Neural cell (in vitro differentiated cells): ENCODE measurements around the gene MAD1L1. TPM values are rescaled to one million over a fixed set of nuclear protein-coding genes. Genes with fewer than 3 reads are reported as not detected.

Source experiments
- H2AFZ ChIP-seq: fragments of 200-600, 300-800 bp; sonication (generic), shearing (Covaris generic); 2 replicates; pipeline ENCODE4 v1.6.0; 2014; ENCODE audit warnings: low read depth, mild to moderate bottlenecking, antibody characterized with exemption, low read length, moderate library complexity
- H3F3A ChIP-seq: fragments of 200-600 bp; shearing (Covaris generic); 2 replicates; pipeline ENCODE4 v1.6.1; 2016; ENCODE audit warnings: mild to moderate bottlenecking, moderate library complexity, mixed read lengths, antibody characterized with exemption, low read length; ENCODE audit not compliant: insufficient read depth, poor library complexity, severe bottlenecking
- H3K27ac ChIP-seq: fragments of 200-600, 300-800 bp; sonication (generic), shearing (Covaris generic); 2 replicates; pipeline ENCODE4 v1.5.1; 2014; ENCODE audit warnings: mild to moderate bottlenecking, low read length, moderate library complexity
- H3K27me3 ChIP-seq: fragments of 300-800, 200-600 bp; sonication (generic), shearing (Covaris generic); 2 replicates; pipeline ENCODE4 v1.6.0; 2014; ENCODE audit warnings: mild to moderate bottlenecking, low read depth, low read length, moderate library complexity; ENCODE audit not compliant: insufficient read depth
- H3K36me3 ChIP-seq: fragments of 300-800, 200-600 bp; sonication (generic), shearing (Covaris generic); 2 replicates; pipeline ENCODE4 v1.5.1; 2014; ENCODE audit warnings: mild to moderate bottlenecking, antibody characterized with exemption, low read length, moderate library complexity; ENCODE audit not compliant: insufficient read depth
- H3K4me2 ChIP-seq: fragments of 300-800, 200-600 bp; sonication (generic), shearing (Covaris generic); 2 replicates; pipeline ENCODE4 v1.6.0; 2014; ENCODE audit warnings: mild to moderate bottlenecking, low read length
- H3K4me3 ChIP-seq: fragments of 300-800, 200-600 bp; sonication (generic), shearing (Covaris generic); 2 replicates; pipeline ENCODE4 v1.5.1; 2014; ENCODE audit warnings: mild to moderate bottlenecking, low read length, moderate library complexity
- H3K79me2 ChIP-seq: fragments of 200-600 bp; shearing (Covaris generic); replicated peaks from 2 replicates; pipeline ENCODE4 v1.6.0; 2014; ENCODE audit warnings: mild to moderate bottlenecking, low read length, moderate library complexity; ENCODE audit not compliant: insufficient read depth
- H3K9ac ChIP-seq: fragments of 300-800, 200-600 bp; sonication (generic), shearing (Covaris generic); 2 replicates; pipeline ENCODE4 v1.6.1; 2016; ENCODE audit warnings: mild to moderate bottlenecking, low read length, mixed read lengths
- H3K9me2 ChIP-seq: fragments of 200-600 bp; shearing (Covaris generic); 2 replicates; pipeline ENCODE4 v1.6.1; 2016; ENCODE audit warnings: mild to moderate bottlenecking, low read length, mixed read lengths; ENCODE audit not compliant: insufficient read depth
- H3K9me3 ChIP-seq: fragments of 200-600, 300-800 bp; sonication (generic), shearing (Covaris generic); 2 replicates; pipeline ENCODE4 v1.6.1; 2016; ENCODE audit warnings: mild to moderate bottlenecking, mixed run types, low read length, moderate library complexity, mixed read lengths
- H4K20me1 ChIP-seq: fragments of 200-600 bp; shearing (Covaris generic); 2 replicates; pipeline ENCODE4 v1.6.1; 2016; ENCODE audit warnings: mild to moderate bottlenecking, mixed run types; ENCODE audit not compliant: insufficient read depth
- EP300 ChIP-seq: fragments of 450-650 bp; conservative IDR thresholded peaks from 2 replicates; pipeline ENCODE4 v1.6.1; 2014; ENCODE audit warnings: antibody characterized with exemption, mild to moderate bottlenecking, moderate library complexity; ENCODE audit not compliant: poor library complexity, severe bottlenecking
- EZH2 ChIP-seq: fragments of 200-600, 300-800 bp; shearing (Covaris generic), sonication (generic); IDR thresholded peaks from 2 replicates; pipeline ENCODE4 v1.6.1; 2014; ENCODE audit warnings: antibody characterized with exemption, low read length, borderline replicate concordance, mild to moderate bottlenecking; ENCODE audit not compliant: insufficient read depth, poor library complexity, severe bottlenecking
- MXI1 ChIP-seq: fragments of 450-650 bp; conservative IDR thresholded peaks from 2 replicates; pipeline ENCODE4 v1.6.1; 2014; ENCODE audit warnings: antibody characterized with exemption, mild to moderate bottlenecking; ENCODE audit not compliant: poor library complexity, severe bottlenecking
- POLR2AphosphoS5 ChIP-seq: IDR thresholded peaks from 2 replicates; pipeline ENCODE4 v1.6.1; 2012
- RAD21 ChIP-seq: fragments of 450-650 bp; conservative IDR thresholded peaks from 2 replicates; pipeline ENCODE4 v1.6.1; 2014; ENCODE audit warnings: antibody characterized with exemption, mild to moderate bottlenecking, moderate library complexity
- REST ChIP-seq: IDR thresholded peaks from 2 replicates; pipeline ENCODE4 v1.6.1; 2012; ENCODE audit warnings: borderline replicate concordance
- SMC3 ChIP-seq: fragments of 450-650 bp; conservative IDR thresholded peaks from 2 replicates; pipeline ENCODE4 v1.6.1; 2014; ENCODE audit warnings: antibody characterized with exemption, mild to moderate bottlenecking, moderate library complexity; ENCODE audit not compliant: poor library complexity
- TAF1 ChIP-seq: IDR thresholded peaks from 2 replicates; pipeline ENCODE4 v1.6.1; 2012; ENCODE audit warnings: low read depth
- polyA plus RNA-seq: library from polyadenylated mRNA; depleted of rRNA; stranded (reverse); fragments of >200 nt; gene quantifications from 2 replicates; pipeline ENCODE4 v1.2.3, GENCODE V29; 2014
- TF ChIP-seq, protein P1 (sequence below): fragments of 450-650 bp; IDR thresholded peaks from 2 replicates; pipeline ENCODE4 v1.5.1; 2014; ENCODE audit warnings: antibody characterized with exemption, mild to moderate bottlenecking, moderate library complexity; ENCODE audit not compliant: poor library complexity, severe bottlenecking

The MAD1L1 gene
- polyA plus RNA-seq, 1 donor from 2014 or later, result 31.4 TPM

GRCh38 chr7:2080477-2080876 is 152.3 kb downstream of the MAD1L1 start:
- Histone ChIP-seq H3K4me2 (no peak overlapping the region), H2AFZ (no peak overlapping the region), H3K9me3 (no peaks in the 10 kb centered on the region), H3K79me2 (no peaks in the 10 kb centered on the region), H3K27ac (no peak overlapping the region), H3F3A (no peaks in the 10 kb centered on the region), H3K9me2 (no peaks in the 10 kb centered on the region), H3K4me3 (no peak overlapping the region), H4K20me1 (no peaks in the 10 kb centered on the region), H3K27me3 (no peaks in the 10 kb centered on the region), H3K9ac (no peak overlapping the region), H3K36me3 (no peaks in the 10 kb centered on the region)
- TF ChIP-seq SMC3 (no peak), POLR2AphosphoS5 (no peak), EP300 (no peak), MXI1 (no peak), EZH2 (no peak), REST (no peak), RAD21 (no peak), TAF1 (no peak)
- TF ChIP-seq, protein P1, sequence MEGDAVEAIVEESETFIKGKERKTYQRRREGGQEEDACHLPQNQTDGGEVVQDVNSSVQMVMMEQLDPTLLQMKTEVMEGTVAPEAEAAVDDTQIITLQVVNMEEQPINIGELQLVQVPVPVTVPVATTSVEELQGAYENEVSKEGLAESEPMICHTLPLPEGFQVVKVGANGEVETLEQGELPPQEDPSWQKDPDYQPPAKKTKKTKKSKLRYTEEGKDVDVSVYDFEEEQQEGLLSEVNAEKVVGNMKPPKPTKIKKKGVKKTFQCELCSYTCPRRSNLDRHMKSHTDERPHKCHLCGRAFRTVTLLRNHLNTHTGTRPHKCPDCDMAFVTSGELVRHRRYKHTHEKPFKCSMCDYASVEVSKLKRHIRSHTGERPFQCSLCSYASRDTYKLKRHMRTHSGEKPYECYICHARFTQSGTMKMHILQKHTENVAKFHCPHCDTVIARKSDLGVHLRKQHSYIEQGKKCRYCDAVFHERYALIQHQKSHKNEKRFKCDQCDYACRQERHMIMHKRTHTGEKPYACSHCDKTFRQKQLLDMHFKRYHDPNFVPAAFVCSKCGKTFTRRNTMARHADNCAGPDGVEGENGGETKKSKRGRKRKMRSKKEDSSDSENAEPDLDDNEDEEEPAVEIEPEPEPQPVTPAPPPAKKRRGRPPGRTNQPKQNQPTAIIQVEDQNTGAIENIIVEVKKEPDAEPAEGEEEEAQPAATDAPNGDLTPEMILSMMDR, result no peak

DNA sequence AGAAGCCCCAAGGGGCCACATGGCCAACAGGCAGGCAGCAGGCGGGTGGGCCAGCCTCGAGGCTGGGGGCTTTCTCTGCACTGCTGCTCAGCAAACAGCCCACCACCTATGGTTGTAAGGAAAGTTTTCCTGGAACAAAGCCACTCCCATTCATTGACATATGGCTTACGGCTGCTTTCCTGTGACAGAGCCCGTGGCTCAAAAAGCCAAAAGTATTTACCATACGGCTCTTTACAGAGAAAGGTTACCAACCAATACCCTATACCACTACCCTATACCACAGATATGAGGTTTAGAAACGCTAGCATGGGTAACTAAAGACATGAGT is 152.7 kb downstream of the MAD1L1 start:
- Histone ChIP-seq H3K9me3 (no peaks in the 10 kb centered on the region), H3K27ac (no peak overlapping the region), H3K9me2 (no peaks in the 10 kb centered on the region), H4K20me1 (no peaks in the 10 kb centered on the region), H3K4me3 (no peak overlapping the region), H3F3A (no peaks in the 10 kb centered on the region), H3K27me3 (no peaks in the 10 kb centered on the region), H2AFZ (no peak overlapping the region), H3K36me3 (no peaks in the 10 kb centered on the region), H3K9ac (no peak overlapping the region), H3K4me2 (no peak overlapping the region), H3K79me2 (no peaks in the 10 kb centered on the region)
- TF ChIP-seq REST (no peak), POLR2AphosphoS5 (no peak), EZH2 (no peak), EP300 (no peak), MXI1 (no peak), RAD21 (no peak), TAF1 (no peak), SMC3 (no peak)
- TF ChIP-seq, protein P1, result no peak
